Liver (tissue), 9 donors: ENCODE data around the gene RAB6A. TPM values are rescaled to one million over a fixed set of nuclear protein-coding genes. Genes with fewer than 3 reads are reported as not detected.

Experiments
- DNase-seq: peaks from one replicate; pipeline ENCODE4 v3.0.0-alpha.2; 2017; ENCODE audit warnings: low spot score
- H3K27ac ChIP-seq, 2 donors: one replicate each; pipeline ENCODE4 v1.7.0; 2013; ENCODE audit warnings: inconsistent platforms in 2 of 2, low read length in 2 of 2, control low read depth in 1 of 2, low read depth in 1 of 2, mild to moderate bottlenecking in 1 of 2
- H3K27me3 ChIP-seq, 4 donors: one replicate each; pipeline versions ENCODE4 v1.6.1 to v1.7.0; 2013; ENCODE audit warnings: low read length in 3 of 4, inconsistent platforms in 1 of 4, mild to moderate bottlenecking in 1 of 4, moderate library complexity in 1 of 4; ENCODE audit not compliant: control insufficient read depth in 4 of 4, insufficient read depth in 4 of 4
- H3K36me3 ChIP-seq, 4 donors: one replicate each; pipeline versions ENCODE4 v1.6.1 to v1.7.0; 2013; ENCODE audit warnings: low read length in 3 of 4, mild to moderate bottlenecking in 3 of 4, low read depth in 1 of 4, moderate library complexity in 1 of 4; ENCODE audit not compliant: control insufficient read depth in 4 of 4, insufficient read depth in 3 of 4
- H3K4me1 ChIP-seq, 4 donors: one replicate each; pipeline versions ENCODE4 v1.6.1 to v1.7.0; 2013; ENCODE audit warnings: low read length in 3 of 4, mild to moderate bottlenecking in 3 of 4, moderate library complexity in 1 of 4; ENCODE audit not compliant: control insufficient read depth in 4 of 4, insufficient read depth in 4 of 4
- H3K4me3 ChIP-seq, 3 donors: one replicate each; pipeline versions ENCODE4 v1.6.1 to v1.7.0; 2013; ENCODE audit warnings: low read length in 3 of 3, control low read depth in 1 of 3, low read depth in 1 of 3, mild to moderate bottlenecking in 1 of 3
- H3K9ac ChIP-seq, 2 donors: one replicate each; pipeline ENCODE4 v1.7.0; 2013; ENCODE audit warnings: low read length in 2 of 2, mild to moderate bottlenecking in 2 of 2, moderate library complexity in 2 of 2, control low read depth in 1 of 2, low read depth in 1 of 2
- H3K9me3 ChIP-seq, 4 donors: one replicate each; pipeline versions ENCODE4 v1.6.1 to v1.7.0; 2013; ENCODE audit warnings: low read length in 3 of 4; ENCODE audit not compliant: control insufficient read depth in 4 of 4
- EGR1 ChIP-seq, 2 donors: IDR thresholded peaks; 2 replicates each; pipeline ENCODE4 v1.6.1; 2016 to 2018; ENCODE audit warnings: antibody characterized with exemption in 2 of 2, low read depth in 2 of 2
- FOXA1 ChIP-seq: IDR thresholded peaks from 2 replicates; pipeline ENCODE4 v1.6.1; 2016; ENCODE audit warnings: antibody characterized with exemption
- FOXA2 ChIP-seq: IDR thresholded peaks from 2 replicates; pipeline ENCODE4 v1.6.1; 2016; ENCODE audit warnings: antibody characterized with exemption
- GABPA ChIP-seq, 2 donors: IDR thresholded peaks in 1 of 2; conservative IDR thresholded peaks in 1 of 2; 2 replicates each; pipeline ENCODE4 v1.6.1; 2016; ENCODE audit warnings: antibody characterized with exemption in 2 of 2, mild to moderate bottlenecking in 1 of 2, moderate library complexity in 1 of 2
- HNF4A ChIP-seq, 2 donors: conservative IDR thresholded peaks; 2 replicates each; pipeline ENCODE4 v1.6.1; 2016; ENCODE audit warnings: antibody characterized with exemption in 2 of 2, mild to moderate bottlenecking in 2 of 2
- HNF4G ChIP-seq: IDR thresholded peaks from 2 replicates; pipeline ENCODE4 v1.6.1; 2016; ENCODE audit warnings: antibody characterized with exemption
- JUND ChIP-seq, 2 donors: IDR thresholded peaks; 2 replicates each; pipeline ENCODE4 v1.6.1; 2016; ENCODE audit warnings: antibody characterized with exemption in 2 of 2
- RAD21 ChIP-seq, 2 donors: IDR thresholded peaks; 2 replicates each; pipeline ENCODE4 v1.6.1; 2016; ENCODE audit warnings: antibody characterized with exemption in 2 of 2, mild to moderate bottlenecking in 2 of 2
- RXRA ChIP-seq, 2 donors: IDR thresholded peaks; 2 replicates each; pipeline ENCODE4 v1.6.1; 2017 to 2018; ENCODE audit warnings: antibody characterized with exemption in 2 of 2, mild to moderate bottlenecking in 1 of 2
- SP1 ChIP-seq: IDR thresholded peaks from 2 replicates; pipeline ENCODE4 v1.6.1; 2018; ENCODE audit warnings: antibody characterized with exemption, mild to moderate bottlenecking
- TAF1 ChIP-seq: conservative IDR thresholded peaks from 2 replicates; pipeline ENCODE4 v1.6.1; 2016; ENCODE audit warnings: antibody characterized with exemption, mild to moderate bottlenecking
- YY1 ChIP-seq: IDR thresholded peaks from 2 replicates; pipeline ENCODE4 v1.6.1; 2016; ENCODE audit warnings: antibody characterized with exemption, mild to moderate bottlenecking
- WGBS: extraction: QIAGEN DNeasy Blood & Tissue Kit; methylation state at CpG from one replicate; pipeline ENCODE4 v1.1.7; 2013; 5-methylcytosine and 5-hydroxymethylcytosine counted together
- polyA plus RNA-seq, 2 donors: library from polyadenylated mRNA; stranded (reverse) in 1 of 2; unstranded in 1 of 2; fragments of 200-250 nt in 1 of 2; fragments of >200 nt in 1 of 2; fragmentation: Nextera tagmentation in 1 of 2; extraction: Ambion mirVana in 1 of 2; gene quantifications; one replicate each; pipeline versions ENCODE4 v1.2.1 to v1.2.3, GENCODE V29; 2013 to 2015
- total RNA-seq, 2 donors: library from RNA; depleted of rRNA; stranded (reverse); fragments of >200 nt; gene quantifications; one replicate each; pipeline ENCODE4 v1.2.3, GENCODE V29; 2014
- TF ChIP-seq, protein P1 (sequence below): IDR thresholded peaks from 2 replicates; pipeline ENCODE4 v1.6.1; 2016; ENCODE audit warnings: antibody characterized with exemption, mild to moderate bottlenecking
- TF ChIP-seq, protein P2 (sequence below): IDR thresholded peaks from 2 replicates; pipeline ENCODE4 v1.6.1; 2016; ENCODE audit warnings: antibody characterized with exemption
- TF ChIP-seq, protein P3 (sequence below): fragments of 150-350 bp; IDR thresholded peaks from 2 replicates; pipeline ENCODE4 v1.5.1; 2017; ENCODE audit warnings: improper control_type of control experiment, low read depth, low read length; ENCODE audit not compliant: missing input control
- TF ChIP-seq, protein P4 (sequence below): IDR thresholded peaks from 2 replicates; pipeline ENCODE4 v1.6.1; 2016; ENCODE audit warnings: antibody characterized with exemption
- TF ChIP-seq, protein P5 (sequence below): IDR thresholded peaks from 2 replicates; pipeline ENCODE4 v1.6.1; 2016; ENCODE audit warnings: antibody characterized with exemption
- donor health status: healthy.
- donor health status: healthy.
- donor health status: healthy.
- donor health status: healthy.
- donor health status: healthy.

Gene RAB6A
- total and polyA plus RNA-seq, 4 donors = 36.0 to 165 (median 51.5) TPM

DNA sequence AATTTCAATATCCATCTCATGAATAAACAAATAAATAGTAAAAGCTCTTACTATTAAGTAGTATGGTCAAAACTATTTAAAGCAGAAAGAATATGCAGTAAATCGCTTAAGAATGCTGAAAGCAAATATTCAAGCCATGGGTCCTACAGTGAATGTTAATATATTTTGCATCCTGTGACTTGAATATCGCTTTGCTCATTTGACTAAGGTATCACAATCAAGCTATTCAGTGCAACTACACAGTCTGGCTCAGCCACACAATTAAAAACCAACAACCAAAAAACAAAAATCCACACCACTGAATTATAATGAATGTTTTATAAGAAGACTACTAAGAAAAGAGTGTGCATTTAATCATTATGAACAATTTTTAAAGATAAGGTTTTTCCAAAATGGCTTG lies 45.3 kb downstream of the RAB6A start:
- Histone ChIP-seq H3K27ac (no peak overlapping the region), H3K36me3 (peaks cover 10 to 28% (median 19%) of the 10 kb centered on the region in 4 donors)
- 98% methylated on average over 2 of the region's 2 CpGs for WGBS

DNA sequence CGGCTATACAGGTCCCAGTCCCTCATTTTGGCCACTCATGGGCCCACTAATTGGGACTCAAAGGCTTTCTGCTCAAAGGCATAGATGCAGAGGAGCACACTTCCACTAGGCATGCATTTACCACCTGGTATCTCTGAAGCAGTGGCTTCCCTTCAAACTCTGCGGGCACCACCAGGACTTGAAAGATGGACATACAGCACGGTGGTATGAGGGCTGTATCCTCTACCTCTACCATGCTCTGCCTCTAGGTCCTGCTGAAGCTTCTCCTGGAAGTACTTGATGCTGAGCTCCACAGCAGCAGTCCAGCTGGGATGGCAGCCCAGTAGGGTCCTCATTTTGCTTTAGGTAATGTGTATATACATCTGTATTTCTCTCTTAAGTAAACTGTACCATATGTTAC lies 49.9 kb downstream of the RAB6A start:
- 86% methylated on average over 3 of the region's 3 CpGs for WGBS
- H3K36me3 ChIP-seq = peaks cover 7 to 25% (median 11%) of the 10 kb centered on the region in 4 donors
- DNase-seq = no peak
- TF ChIP-seq HNF4A (conservative IDR thresholded peaks at IDR 0.05) = no peak
- TF ChIP-seq JUND (IDR thresholded peaks at IDR 0.05) = no peak
- TF ChIP-seq, protein P1, sequence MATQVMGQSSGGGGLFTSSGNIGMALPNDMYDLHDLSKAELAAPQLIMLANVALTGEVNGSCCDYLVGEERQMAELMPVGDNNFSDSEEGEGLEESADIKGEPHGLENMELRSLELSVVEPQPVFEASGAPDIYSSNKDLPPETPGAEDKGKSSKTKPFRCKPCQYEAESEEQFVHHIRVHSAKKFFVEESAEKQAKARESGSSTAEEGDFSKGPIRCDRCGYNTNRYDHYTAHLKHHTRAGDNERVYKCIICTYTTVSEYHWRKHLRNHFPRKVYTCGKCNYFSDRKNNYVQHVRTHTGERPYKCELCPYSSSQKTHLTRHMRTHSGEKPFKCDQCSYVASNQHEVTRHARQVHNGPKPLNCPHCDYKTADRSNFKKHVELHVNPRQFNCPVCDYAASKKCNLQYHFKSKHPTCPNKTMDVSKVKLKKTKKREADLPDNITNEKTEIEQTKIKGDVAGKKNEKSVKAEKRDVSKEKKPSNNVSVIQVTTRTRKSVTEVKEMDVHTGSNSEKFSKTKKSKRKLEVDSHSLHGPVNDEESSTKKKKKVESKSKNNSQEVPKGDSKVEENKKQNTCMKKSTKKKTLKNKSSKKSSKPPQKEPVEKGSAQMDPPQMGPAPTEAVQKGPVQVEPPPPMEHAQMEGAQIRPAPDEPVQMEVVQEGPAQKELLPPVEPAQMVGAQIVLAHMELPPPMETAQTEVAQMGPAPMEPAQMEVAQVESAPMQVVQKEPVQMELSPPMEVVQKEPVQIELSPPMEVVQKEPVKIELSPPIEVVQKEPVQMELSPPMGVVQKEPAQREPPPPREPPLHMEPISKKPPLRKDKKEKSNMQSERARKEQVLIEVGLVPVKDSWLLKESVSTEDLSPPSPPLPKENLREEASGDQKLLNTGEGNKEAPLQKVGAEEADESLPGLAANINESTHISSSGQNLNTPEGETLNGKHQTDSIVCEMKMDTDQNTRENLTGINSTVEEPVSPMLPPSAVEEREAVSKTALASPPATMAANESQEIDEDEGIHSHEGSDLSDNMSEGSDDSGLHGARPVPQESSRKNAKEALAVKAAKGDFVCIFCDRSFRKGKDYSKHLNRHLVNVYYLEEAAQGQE = no peak
- TF ChIP-seq TAF1 = no peak
- TF ChIP-seq FOXA1 = no peak
- TF ChIP-seq, protein P2, sequence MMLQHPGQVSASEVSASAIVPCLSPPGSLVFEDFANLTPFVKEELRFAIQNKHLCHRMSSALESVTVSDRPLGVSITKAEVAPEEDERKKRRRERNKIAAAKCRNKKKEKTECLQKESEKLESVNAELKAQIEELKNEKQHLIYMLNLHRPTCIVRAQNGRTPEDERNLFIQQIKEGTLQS = no peak
- no peak for TF ChIP-seq GABPA (IDR thresholded peaks at IDR 0.05 in 1 of 2, conservative IDR thresholded peaks at IDR 0.05 in 1 of 2)
- TF ChIP-seq RXRA (IDR thresholded peaks at IDR 0.05) = no peak
- TF ChIP-seq, protein P3, sequence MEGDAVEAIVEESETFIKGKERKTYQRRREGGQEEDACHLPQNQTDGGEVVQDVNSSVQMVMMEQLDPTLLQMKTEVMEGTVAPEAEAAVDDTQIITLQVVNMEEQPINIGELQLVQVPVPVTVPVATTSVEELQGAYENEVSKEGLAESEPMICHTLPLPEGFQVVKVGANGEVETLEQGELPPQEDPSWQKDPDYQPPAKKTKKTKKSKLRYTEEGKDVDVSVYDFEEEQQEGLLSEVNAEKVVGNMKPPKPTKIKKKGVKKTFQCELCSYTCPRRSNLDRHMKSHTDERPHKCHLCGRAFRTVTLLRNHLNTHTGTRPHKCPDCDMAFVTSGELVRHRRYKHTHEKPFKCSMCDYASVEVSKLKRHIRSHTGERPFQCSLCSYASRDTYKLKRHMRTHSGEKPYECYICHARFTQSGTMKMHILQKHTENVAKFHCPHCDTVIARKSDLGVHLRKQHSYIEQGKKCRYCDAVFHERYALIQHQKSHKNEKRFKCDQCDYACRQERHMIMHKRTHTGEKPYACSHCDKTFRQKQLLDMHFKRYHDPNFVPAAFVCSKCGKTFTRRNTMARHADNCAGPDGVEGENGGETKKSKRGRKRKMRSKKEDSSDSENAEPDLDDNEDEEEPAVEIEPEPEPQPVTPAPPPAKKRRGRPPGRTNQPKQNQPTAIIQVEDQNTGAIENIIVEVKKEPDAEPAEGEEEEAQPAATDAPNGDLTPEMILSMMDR = no peak
- TF ChIP-seq, protein P4, sequence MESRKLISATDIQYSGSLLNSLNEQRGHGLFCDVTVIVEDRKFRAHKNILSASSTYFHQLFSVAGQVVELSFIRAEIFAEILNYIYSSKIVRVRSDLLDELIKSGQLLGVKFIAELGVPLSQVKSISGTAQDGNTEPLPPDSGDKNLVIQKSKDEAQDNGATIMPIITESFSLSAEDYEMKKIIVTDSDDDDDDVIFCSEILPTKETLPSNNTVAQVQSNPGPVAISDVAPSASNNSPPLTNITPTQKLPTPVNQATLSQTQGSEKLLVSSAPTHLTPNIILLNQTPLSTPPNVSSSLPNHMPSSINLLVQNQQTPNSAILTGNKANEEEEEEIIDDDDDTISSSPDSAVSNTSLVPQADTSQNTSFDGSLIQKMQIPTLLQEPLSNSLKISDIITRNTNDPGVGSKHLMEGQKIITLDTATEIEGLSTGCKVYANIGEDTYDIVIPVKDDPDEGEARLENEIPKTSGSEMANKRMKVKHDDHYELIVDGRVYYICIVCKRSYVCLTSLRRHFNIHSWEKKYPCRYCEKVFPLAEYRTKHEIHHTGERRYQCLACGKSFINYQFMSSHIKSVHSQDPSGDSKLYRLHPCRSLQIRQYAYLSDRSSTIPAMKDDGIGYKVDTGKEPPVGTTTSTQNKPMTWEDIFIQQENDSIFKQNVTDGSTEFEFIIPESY = no peak
- TF ChIP-seq, protein P5, sequence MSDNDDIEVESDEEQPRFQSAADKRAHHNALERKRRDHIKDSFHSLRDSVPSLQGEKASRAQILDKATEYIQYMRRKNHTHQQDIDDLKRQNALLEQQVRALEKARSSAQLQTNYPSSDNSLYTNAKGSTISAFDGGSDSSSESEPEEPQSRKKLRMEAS = no peak

More for the DNA sequence above, 45.3 kb downstream of the RAB6A start:
- H3K9me3 ChIP-seq = no peaks in the 10 kb centered on the region
- H3K4me3 ChIP-seq = no peak overlapping the region
- H3K27me3 ChIP-seq = no peaks in the 10 kb centered on the region
- DNase-seq = no peak
- H3K4me1 ChIP-seq = no peaks in the 10 kb centered on the region
- TF ChIP-seq RAD21 (IDR thresholded peaks at IDR 0.05) (no peak), GABPA (IDR thresholded peaks at IDR 0.05 in 1 of 2, conservative IDR thresholded peaks at IDR 0.05 in 1 of 2) (no peak), YY1 (no peak), RXRA (IDR thresholded peaks at IDR 0.05) (no peak), JUND (IDR thresholded peaks at IDR 0.05) (no peak), HNF4A (conservative IDR thresholded peaks at IDR 0.05) (no peak), FOXA2 (no peak), HNF4G (no peak), FOXA1 (no peak), SP1 (no peak), EGR1 (IDR thresholded peaks at IDR 0.05; ENCODE audit: low read depth in 2 of 2) (no peak)
- TF ChIP-seq, protein P3 = no peak
- TF ChIP-seq, protein P2 = no peak
- TF ChIP-seq, protein P5 = no peak
- TF ChIP-seq, protein P4 = no peak
- no peak overlapping the region for H3K9ac ChIP-seq

More for the DNA sequence above, 49.9 kb downstream of the RAB6A start:
- Histone ChIP-seq H3K9me3 (no peaks in the 10 kb centered on the region), H3K27me3 (no peaks in the 10 kb centered on the region), H3K4me3 (no peak overlapping the region), H3K9ac (no peak overlapping the region), H3K27ac (no peak overlapping the region), H3K4me1 (no peaks in the 10 kb centered on the region)
